A673 (cell line): ENCODE results near the gene MYO1E.

ENCODE experiments used
- EZH2 ChIP-seq: fragments of 200-600 bp; sonication (generic); IDR thresholded peaks from 2 replicates; pipeline ENCODE4 v1.6.1; 2017; ENCODE audit warnings: borderline replicate concordance, low read depth, mild to moderate bottlenecking, mixed read lengths, antibody characterized with exemption, low read length; ENCODE audit not compliant: poor library complexity, severe bottlenecking
- TF ChIP-seq, protein P1 (sequence below): fragments of 300-800, 200-600 bp; sonication (generic); conservative IDR thresholded peaks from 2 replicates; pipeline ENCODE4 v1.5.1; 2017; ENCODE audit warnings: low read depth, mild to moderate bottlenecking, antibody characterized with exemption, low read length, moderate library complexity, mixed read lengths

DNA sequence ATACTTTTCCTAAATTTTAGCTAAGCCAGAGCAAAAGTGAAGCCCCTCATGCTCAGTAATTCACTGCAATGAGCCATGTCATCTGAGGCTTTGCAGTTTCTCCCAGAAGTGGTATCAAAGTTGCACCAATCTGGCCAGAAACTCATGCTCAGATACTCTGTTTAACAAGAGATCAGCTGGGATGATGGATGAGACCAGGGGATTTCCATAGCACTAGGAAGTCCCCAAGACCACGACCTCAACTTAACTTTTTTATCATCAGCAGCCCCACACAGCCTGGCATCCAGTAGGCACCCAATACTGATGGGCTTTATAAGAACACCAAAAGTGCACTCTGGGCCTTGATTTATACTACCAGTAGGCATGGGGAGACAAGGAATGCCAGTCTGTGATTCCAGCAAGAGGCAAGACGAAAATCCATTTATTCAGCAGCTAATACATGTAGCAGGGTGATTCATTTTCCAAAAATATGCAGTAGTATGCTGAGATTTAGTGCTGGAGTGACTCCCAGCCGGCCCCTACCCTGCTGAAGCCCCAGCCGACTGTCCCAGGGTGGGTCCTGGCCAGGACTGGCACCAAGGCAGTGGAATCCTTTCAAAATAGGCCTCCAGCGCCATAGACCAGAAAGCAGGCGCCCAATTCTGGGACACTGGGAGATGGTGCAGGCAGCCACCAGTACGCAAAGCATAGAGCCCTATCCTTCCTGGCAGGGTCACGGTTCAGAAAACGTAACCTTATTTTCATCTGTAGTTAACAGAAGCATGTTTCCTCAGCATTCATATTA lies 166.6 kb downstream of the MYO1E start:
- TF ChIP-seq, protein P1, sequence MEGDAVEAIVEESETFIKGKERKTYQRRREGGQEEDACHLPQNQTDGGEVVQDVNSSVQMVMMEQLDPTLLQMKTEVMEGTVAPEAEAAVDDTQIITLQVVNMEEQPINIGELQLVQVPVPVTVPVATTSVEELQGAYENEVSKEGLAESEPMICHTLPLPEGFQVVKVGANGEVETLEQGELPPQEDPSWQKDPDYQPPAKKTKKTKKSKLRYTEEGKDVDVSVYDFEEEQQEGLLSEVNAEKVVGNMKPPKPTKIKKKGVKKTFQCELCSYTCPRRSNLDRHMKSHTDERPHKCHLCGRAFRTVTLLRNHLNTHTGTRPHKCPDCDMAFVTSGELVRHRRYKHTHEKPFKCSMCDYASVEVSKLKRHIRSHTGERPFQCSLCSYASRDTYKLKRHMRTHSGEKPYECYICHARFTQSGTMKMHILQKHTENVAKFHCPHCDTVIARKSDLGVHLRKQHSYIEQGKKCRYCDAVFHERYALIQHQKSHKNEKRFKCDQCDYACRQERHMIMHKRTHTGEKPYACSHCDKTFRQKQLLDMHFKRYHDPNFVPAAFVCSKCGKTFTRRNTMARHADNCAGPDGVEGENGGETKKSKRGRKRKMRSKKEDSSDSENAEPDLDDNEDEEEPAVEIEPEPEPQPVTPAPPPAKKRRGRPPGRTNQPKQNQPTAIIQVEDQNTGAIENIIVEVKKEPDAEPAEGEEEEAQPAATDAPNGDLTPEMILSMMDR = no peak
- no peak for TF ChIP-seq EZH2
